Ishikawa (cell line): ENCODE results near the gene SLC9A9.

Experiments
- CEBPB ChIP-seq: IDR thresholded peaks from 2 replicates; pipeline ENCODE4 v1.6.1; 2012
- CREB1 ChIP-seq: IDR thresholded peaks from 2 replicates; pipeline ENCODE4 v1.6.1; 2012; ENCODE audit warnings: low read depth
- EP300 ChIP-seq: IDR thresholded peaks from 2 replicates; pipeline ENCODE4 v1.6.1; 2012; ENCODE audit warnings: borderline replicate concordance
- RAD21 ChIP-seq: IDR thresholded peaks from 2 replicates; pipeline ENCODE4 v1.6.1; 2012; ENCODE audit warnings: low read depth
- REST ChIP-seq: IDR thresholded peaks from 2 replicates; pipeline ENCODE4 v1.6.1; 2012; ENCODE audit warnings: low read depth, mild to moderate bottlenecking
- TCF12 ChIP-seq: IDR thresholded peaks from 2 replicates; pipeline ENCODE4 v1.6.1; 2012; ENCODE audit warnings: low read depth
- USF1 ChIP-seq: IDR thresholded peaks from 2 replicates; pipeline ENCODE4 v1.6.1; 2012
- YY1 ChIP-seq: IDR thresholded peaks from 2 replicates; pipeline ENCODE4 v1.6.1; 2012; ENCODE audit warnings: low read depth
- ZBTB7A ChIP-seq: IDR thresholded peaks from 2 replicates; pipeline ENCODE4 v1.6.1; 2012; ENCODE audit warnings: low read depth

GRCh38 chr3:143812481-143812880 is 35.8 kb downstream of the SLC9A9 start:
- TF ChIP-seq USF1 (no peak), REST (no peak), RAD21 (no peak), CREB1 (no peak), EP300 (no peak), CEBPB (no peak), TCF12 (no peak), YY1 (no peak), ZBTB7A (no peak)
